Choroid plexus epithelial cell (primary cell): ENCODE data around the gene TMEFF1.
A peak's percentile ranks its signal among the peaks of the same experiment; 100 is the strongest.

Source experiments
- DNase-seq: peaks from one replicate; pipeline ENCODE4 v3.0.0-alpha.2; 2010; ENCODE audit warnings: low read depth
- H3K4me3 ChIP-seq: 2 replicates; pipeline ENCODE4 v1.5.1; 2011; ENCODE audit warnings: low read depth, mild to moderate bottlenecking, control low read depth, low read length, moderate library complexity
- TF ChIP-seq, protein P1 (sequence below): conservative IDR thresholded peaks from 2 replicates; pipeline ENCODE4 v1.5.1; 2011; ENCODE audit warnings: low read depth, mild to moderate bottlenecking, control low read depth, inconsistent platforms, low read length, moderate library complexity

The TMEFF1 gene

GRCh38 chr9:100466171-100466828, 6.6 kb upstream of the TMEFF1 start:
- H3K4me3 ChIP-seq, result no peak overlapping the region
- TF ChIP-seq, protein P1, sequence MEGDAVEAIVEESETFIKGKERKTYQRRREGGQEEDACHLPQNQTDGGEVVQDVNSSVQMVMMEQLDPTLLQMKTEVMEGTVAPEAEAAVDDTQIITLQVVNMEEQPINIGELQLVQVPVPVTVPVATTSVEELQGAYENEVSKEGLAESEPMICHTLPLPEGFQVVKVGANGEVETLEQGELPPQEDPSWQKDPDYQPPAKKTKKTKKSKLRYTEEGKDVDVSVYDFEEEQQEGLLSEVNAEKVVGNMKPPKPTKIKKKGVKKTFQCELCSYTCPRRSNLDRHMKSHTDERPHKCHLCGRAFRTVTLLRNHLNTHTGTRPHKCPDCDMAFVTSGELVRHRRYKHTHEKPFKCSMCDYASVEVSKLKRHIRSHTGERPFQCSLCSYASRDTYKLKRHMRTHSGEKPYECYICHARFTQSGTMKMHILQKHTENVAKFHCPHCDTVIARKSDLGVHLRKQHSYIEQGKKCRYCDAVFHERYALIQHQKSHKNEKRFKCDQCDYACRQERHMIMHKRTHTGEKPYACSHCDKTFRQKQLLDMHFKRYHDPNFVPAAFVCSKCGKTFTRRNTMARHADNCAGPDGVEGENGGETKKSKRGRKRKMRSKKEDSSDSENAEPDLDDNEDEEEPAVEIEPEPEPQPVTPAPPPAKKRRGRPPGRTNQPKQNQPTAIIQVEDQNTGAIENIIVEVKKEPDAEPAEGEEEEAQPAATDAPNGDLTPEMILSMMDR, result no peak
- DNase-seq, result no peak

GRCh38 chr9:100466829-100467221, 6.1 kb upstream of the TMEFF1 start:
- H3K4me3 ChIP-seq, result no peak overlapping the region
- DNase-seq, result no peak
- TF ChIP-seq, protein P1, result no peak

DNA sequence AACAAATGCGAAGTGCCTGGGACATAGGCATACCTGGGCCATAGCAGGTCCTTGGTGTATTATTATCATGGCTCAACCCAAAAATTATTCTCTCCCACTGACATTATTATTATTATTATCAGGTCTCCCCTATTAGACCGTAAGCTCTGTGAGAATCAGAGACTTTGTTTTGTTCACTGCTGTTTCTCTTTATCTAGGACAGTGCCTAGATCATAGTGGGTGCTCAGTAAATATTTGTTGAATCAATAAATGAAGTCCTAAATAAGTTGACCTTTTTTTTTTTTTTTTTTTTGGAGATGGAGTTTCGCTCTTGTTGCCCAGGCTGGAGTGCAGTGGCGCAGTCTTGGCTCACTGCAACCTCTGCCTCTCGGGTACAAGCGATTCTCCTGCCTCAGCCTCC, 4.9 kb upstream of the TMEFF1 start:
- TF ChIP-seq, protein P1, result no peak
- H3K4me3 ChIP-seq, result no peak overlapping the region
- no peak for DNase-seq

- DNase-seq, result no peak
- H3K4me3 ChIP-seq, result no peak overlapping the region
- TF ChIP-seq, protein P1, result no peak
Observed at GRCh38 chr9:100472268-100472667, 681 bp upstream of the TMEFF1 start.

DNA sequence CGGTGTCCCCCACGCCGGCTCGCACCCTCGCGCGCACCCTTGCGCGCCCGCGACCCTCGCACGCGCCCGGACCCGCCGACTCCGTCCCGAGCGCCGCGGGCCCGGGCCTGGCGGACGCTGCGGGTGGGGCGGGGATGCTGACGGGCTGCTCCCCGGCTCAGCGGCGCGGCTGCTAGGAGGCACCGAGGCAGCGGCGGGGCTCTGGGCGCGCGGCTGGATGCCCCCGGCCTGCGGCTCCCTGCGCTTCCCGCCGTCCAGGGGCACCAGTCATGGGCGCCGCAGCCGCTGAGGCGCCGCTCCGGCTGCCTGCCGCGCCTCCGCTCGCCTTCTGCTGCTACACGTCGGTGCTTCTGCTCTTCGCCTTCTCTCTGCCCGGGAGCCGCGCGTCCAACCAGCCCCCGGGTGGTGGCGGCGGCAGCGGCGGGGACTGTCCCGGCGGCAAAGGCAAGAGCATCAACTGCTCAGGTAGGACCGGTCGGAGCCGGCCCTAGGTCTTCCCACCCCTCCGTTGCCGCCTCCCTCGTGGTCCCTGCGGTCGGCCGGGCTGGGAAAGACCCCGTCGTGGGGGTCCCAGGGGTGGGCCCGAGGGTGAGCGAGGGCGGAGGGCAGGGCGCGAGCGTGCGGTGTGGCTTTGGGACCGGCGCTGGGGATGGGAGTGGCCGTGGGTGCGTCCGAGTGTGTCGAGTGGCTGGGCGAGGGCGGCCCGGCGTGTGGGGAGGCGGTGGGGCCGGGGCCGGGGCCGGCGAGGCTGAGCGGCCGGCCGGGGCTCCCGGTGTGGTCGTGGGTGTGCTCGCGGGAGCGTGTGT, 530 bp downstream of the TMEFF1 start:
- TF ChIP-seq, protein P1, result no peak
- peak; percentile 31 for DNase-seq
- peak overlapping the region; percentile 67 for H3K4me3 ChIP-seq

- TF ChIP-seq, protein P1, result no peak
- peak overlapping the region; percentile 67 for H3K4me3 ChIP-seq
- no peak for DNase-seq
Observed at GRCh38 chr9:100474082-100474923, 1.4 kb downstream of the TMEFF1 start.
